ENCODE results near the gene ANKRD34C.

DNA sequence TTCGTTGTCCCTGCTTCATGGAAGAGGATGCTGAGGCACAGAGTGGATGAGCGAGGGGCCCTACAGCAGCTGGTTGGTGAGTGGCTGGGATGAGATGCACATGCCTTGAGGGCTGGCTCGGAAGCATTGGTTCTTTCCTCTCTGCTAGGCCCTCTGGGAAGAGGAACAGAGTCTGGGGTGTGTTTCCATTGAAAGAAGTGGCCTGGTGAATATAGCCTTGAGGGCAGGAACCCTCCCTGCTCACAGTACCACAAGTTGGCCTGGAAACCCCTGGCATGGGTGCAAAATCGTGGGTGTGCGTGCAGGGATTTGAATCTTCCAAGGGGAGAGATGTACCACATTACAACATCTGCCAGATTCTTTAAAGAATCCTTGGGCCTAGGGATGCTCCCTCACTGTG lies 37.6 kb upstream of the ANKRD34C start:
- TF ChIP-seq, protein P1, sequence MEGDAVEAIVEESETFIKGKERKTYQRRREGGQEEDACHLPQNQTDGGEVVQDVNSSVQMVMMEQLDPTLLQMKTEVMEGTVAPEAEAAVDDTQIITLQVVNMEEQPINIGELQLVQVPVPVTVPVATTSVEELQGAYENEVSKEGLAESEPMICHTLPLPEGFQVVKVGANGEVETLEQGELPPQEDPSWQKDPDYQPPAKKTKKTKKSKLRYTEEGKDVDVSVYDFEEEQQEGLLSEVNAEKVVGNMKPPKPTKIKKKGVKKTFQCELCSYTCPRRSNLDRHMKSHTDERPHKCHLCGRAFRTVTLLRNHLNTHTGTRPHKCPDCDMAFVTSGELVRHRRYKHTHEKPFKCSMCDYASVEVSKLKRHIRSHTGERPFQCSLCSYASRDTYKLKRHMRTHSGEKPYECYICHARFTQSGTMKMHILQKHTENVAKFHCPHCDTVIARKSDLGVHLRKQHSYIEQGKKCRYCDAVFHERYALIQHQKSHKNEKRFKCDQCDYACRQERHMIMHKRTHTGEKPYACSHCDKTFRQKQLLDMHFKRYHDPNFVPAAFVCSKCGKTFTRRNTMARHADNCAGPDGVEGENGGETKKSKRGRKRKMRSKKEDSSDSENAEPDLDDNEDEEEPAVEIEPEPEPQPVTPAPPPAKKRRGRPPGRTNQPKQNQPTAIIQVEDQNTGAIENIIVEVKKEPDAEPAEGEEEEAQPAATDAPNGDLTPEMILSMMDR (conservative IDR thresholded peaks at IDR 0.05; ENCODE audit: low read depth in 2 of 2), result no peak
- TF ChIP-seq POLR2AphosphoS5 (IDR thresholded peaks at IDR 0.05; ENCODE audit: low read depth), result no peak
- TF ChIP-seq ZNF331 (CRISPR knock-in tag; IDR thresholded peaks at IDR 0.05; ENCODE audit: low read depth), result no peak
- no peak for TF ChIP-seq JUNB (IDR thresholded peaks at IDR 0.05; ENCODE audit: unreplicated experiment)
- no peak for TF ChIP-seq NANOG (IDR thresholded peaks at IDR 0.05; ENCODE audit: borderline replicate concordance)
- TF ChIP-seq EZH2phosphoT487 (IDR thresholded peaks at IDR 0.05; ENCODE audit: unreplicated experiment), result no peak
- no peak for TF ChIP-seq EZH2 (IDR thresholded peaks at IDR 0.05; ENCODE audit: low read depth, unreplicated experiment)
- no peak for TF ChIP-seq CREB1 (CRISPR knock-in tag; IDR thresholded peaks at IDR 0.05; ENCODE audit: low read depth)

All from GM23338 (cell line).